Erythroblast (primary cell): ENCODE measurements around the gene ADSS2.
"Not testable (repeated sequence)": the region's sequence is repeated elsewhere in the genome, so short reads cannot be mapped to it uniquely, and the experiment has no call there.

Source experiments
- GATA1 ChIP-seq: IDR thresholded peaks from 2 replicates; pipeline ENCODE4 v1.6.1; 2011; ENCODE audit warnings: low read depth, mild to moderate bottlenecking, control low read depth, low read length, moderate library complexity
- POLR2A ChIP-seq: IDR thresholded peaks from 2 replicates; pipeline ENCODE4 v1.6.1; 2011; ENCODE audit warnings: mild to moderate bottlenecking, low read length

GRCh38 chr1:244374484-244374883, 77.2 kb downstream of the ADSS2 start:
- TF ChIP-seq POLR2A, GATA1: not testable (repeated sequence)
